ENCODE measurements around the gene SLC22A23.

GRCh38 chr6:3407840-3408239 is 49.0 kb downstream of the SLC22A23 start:
- TF ChIP-seq ZBTB49 (tag by site-specific recombination; IDR thresholded peaks at IDR 0.05; ENCODE audit: low read depth) (no peak), CTCF (tag by site-specific recombination; IDR thresholded peaks at IDR 0.05) (no peak), ZNF768 (tag by site-specific recombination; IDR thresholded peaks at IDR 0.05) (no peak), SCRT2 (tag by site-specific recombination; IDR thresholded peaks at IDR 0.05) (0 out of 2 replicates have a peak, but pooled peaks have one; percentile 8), PRDM6 (tag by site-specific recombination; IDR thresholded peaks at IDR 0.05) (no peak), SETDB1 (IDR thresholded peaks at IDR 0.05; ENCODE audit: insufficient read length, low read length) (no peak), ZNF335 (tag by site-specific recombination; conservative IDR thresholded peaks at IDR 0.05) (no peak), ZNF561 (tag by site-specific recombination; IDR thresholded peaks at IDR 0.05; ENCODE audit: borderline replicate concordance) (no peak), ZNF248 (tag by site-specific recombination; IDR thresholded peaks at IDR 0.05) (no peak), YY1 (tag by site-specific recombination; IDR thresholded peaks at IDR 0.05) (no peak)
